Esophagus muscularis mucosa (tissue), 4 donors: ENCODE data around the gene TMEM106B. TPM values are rescaled to one million over a fixed set of nuclear protein-coding genes. Genes with fewer than 3 reads are reported as not detected.

Experiments used
- DNase-seq: peaks from one replicate; pipeline ENCODE4 v3.0.0-alpha.2; 2017; ENCODE audit errors: extremely low spot score
- H3K27ac ChIP-seq, 4 donors: fragments of 200-600 bp; sonication (generic); replicated peaks in 1 of 4; 1 replicate in 3 of 4; 2 replicates in 1 of 4; pipeline ENCODE4 v1.5.1; 2016 to 2019; ENCODE audit warnings: mild to moderate bottlenecking in 1 of 4
- H3K27me3 ChIP-seq, 4 donors: fragments of 200-600 bp; sonication (generic); one replicate each; pipeline versions ENCODE4 v1.5.1 to v1.6.0; 2016 to 2019
- H3K36me3 ChIP-seq, 4 donors: fragments of 200-600 bp; sonication (generic); one replicate each; pipeline ENCODE4 v1.5.1; 2016 to 2019
- H3K4me1 ChIP-seq, 4 donors: fragments of 200-600 bp; sonication (generic); one replicate each; pipeline ENCODE4 v1.5.1; 2016 to 2019
- H3K4me3 ChIP-seq, 4 donors: fragments of 200-600 bp; sonication (generic); 1 replicate in 2 of 4; 2 replicates in 2 of 4; pipeline ENCODE4 v1.5.1; 2016 to 2019; ENCODE audit warnings: mild to moderate bottlenecking in 4 of 4, moderate library complexity in 1 of 4
- H3K9me3 ChIP-seq, 4 donors: fragments of 200-600 bp; sonication (generic); 1 replicate in 3 of 4; 2 replicates in 1 of 4; pipeline ENCODE4 v1.5.1; 2016 to 2019
- EP300 ChIP-seq: sonication (generic); formaldehyde crosslinking; IDR thresholded peaks from one replicate; pipeline ENCODE4 v1.6.1; 2017; ENCODE audit warnings: antibody characterized with exemption
- POLR2A ChIP-seq: fragments of 450-650 bp; IDR thresholded peaks from one replicate; pipeline ENCODE4 v1.6.1; 2017; ENCODE audit warnings: antibody characterized with exemption, moderate library complexity, mild to moderate bottlenecking, low read depth
- POLR2AphosphoS5 ChIP-seq, 2 donors: sonication (generic); formaldehyde crosslinking; IDR thresholded peaks; one replicate each; pipeline ENCODE4 v1.6.1; 2017; ENCODE audit warnings: antibody characterized with exemption in 2 of 2
- WGBS: methylation state at CpG from one replicate; pipeline ENCODE4 v1.1.5; 2018; 5-methylcytosine and 5-hydroxymethylcytosine counted together
- intact Hi-C: fragments of 100-400 bp; cut with DNase I; formaldehyde crosslinking; loops from one replicate; pipeline ENCODE4 v1.15.1; 2023
- total RNA-seq, 4 donors: library from RNA; depleted of rRNA; stranded (reverse); fragments of >200 nt; gene quantifications; one replicate each; pipeline versions ENCODE4 v1.1.0 to v1.2.1, GENCODE V29; 2016
- TF ChIP-seq, protein P1 (sequence below), 3 experiments: fragments of 200-600 bp in 2 of 3; fragments of 450-650 bp in 1 of 3; sonication (generic) in 2 of 3; IDR thresholded peaks; one replicate each; pipeline ENCODE4 v1.5.1; 2017 to 2019; ENCODE audit warnings: antibody characterized with exemption in 3 of 3, mild to moderate bottlenecking in 2 of 3, moderate library complexity in 1 of 3

Gene TMEM106B
- total RNA-seq, 4 donors from 2014 or later: 39.3 to 49.8 (median 44.1) TPM

- H3K9me3 ChIP-seq: no peaks in the 10 kb centered on the region
- no peak for DNase-seq
- 63% methylated on average over 2 of the region's 2 CpGs for WGBS
- no peak overlapping the region for H3K27ac ChIP-seq
- no peaks in the 10 kb centered on the region for H3K4me1 ChIP-seq
- H3K4me3 ChIP-seq: no peak overlapping the region
- H3K27me3 ChIP-seq: no peaks in the 10 kb centered on the region
- intact Hi-C loops: no loop called here
- TF ChIP-seq EP300: no peak
- no peak for TF ChIP-seq POLR2AphosphoS5 (IDR thresholded peaks at IDR 0.05)
- TF ChIP-seq, protein P1, sequence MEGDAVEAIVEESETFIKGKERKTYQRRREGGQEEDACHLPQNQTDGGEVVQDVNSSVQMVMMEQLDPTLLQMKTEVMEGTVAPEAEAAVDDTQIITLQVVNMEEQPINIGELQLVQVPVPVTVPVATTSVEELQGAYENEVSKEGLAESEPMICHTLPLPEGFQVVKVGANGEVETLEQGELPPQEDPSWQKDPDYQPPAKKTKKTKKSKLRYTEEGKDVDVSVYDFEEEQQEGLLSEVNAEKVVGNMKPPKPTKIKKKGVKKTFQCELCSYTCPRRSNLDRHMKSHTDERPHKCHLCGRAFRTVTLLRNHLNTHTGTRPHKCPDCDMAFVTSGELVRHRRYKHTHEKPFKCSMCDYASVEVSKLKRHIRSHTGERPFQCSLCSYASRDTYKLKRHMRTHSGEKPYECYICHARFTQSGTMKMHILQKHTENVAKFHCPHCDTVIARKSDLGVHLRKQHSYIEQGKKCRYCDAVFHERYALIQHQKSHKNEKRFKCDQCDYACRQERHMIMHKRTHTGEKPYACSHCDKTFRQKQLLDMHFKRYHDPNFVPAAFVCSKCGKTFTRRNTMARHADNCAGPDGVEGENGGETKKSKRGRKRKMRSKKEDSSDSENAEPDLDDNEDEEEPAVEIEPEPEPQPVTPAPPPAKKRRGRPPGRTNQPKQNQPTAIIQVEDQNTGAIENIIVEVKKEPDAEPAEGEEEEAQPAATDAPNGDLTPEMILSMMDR (IDR thresholded peaks at IDR 0.05): no peak
- no peak for TF ChIP-seq POLR2A
- H3K36me3 ChIP-seq: peaks cover 6 to 38% (median 12%) of the 10 kb centered on the region in 4 donors
Observed at GRCh38 chr7:12226756-12227155, 15.7 kb downstream of the TMEM106B start.

DNA sequence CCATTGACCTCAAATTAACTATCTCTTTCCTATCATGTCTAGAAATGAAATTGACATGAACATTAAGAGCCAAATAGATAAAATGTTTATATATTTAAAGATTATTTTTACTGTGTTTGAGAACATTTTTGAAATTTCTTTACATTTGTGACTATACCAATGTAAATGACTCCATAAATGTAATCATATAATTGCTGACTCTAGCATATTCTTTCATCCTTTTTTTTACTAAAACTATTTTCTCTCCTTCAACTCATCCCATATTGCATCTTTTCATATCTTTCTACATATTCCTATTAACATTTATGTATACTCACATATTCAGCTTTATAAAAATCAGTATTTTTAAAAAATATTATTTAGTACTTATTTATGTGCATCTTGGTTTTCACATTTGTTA, 16.9 kb downstream of the TMEM106B start:
- H3K4me3 ChIP-seq: no peak overlapping the region
- no peak for DNase-seq
- no peaks in the 10 kb centered on the region for H3K9me3 ChIP-seq
- H3K36me3 ChIP-seq: peaks cover 6 to 36% (median 15%) of the 10 kb centered on the region in 4 donors
- intact Hi-C loops: no loop called here
- H3K4me1 ChIP-seq: no peaks in the 10 kb centered on the region
- no peak overlapping the region for H3K27ac ChIP-seq
- TF ChIP-seq EP300 (no peak), POLR2A (no peak), POLR2AphosphoS5 (IDR thresholded peaks at IDR 0.05) (no peak)
- TF ChIP-seq, protein P1 (IDR thresholded peaks at IDR 0.05): no peak
- H3K27me3 ChIP-seq: no peaks in the 10 kb centered on the region

- DNase-seq: no peak
- intact Hi-C loops: no loop called here
- TF ChIP-seq POLR2A (no peak), POLR2AphosphoS5 (IDR thresholded peaks at IDR 0.05) (no peak), EP300 (no peak)
- TF ChIP-seq, protein P1 (IDR thresholded peaks at IDR 0.05): no peak
- H3K27ac ChIP-seq: no peak overlapping the region
- H3K36me3 ChIP-seq: peaks cover 6 to 42% (median 16%) of the 10 kb centered on the region in 4 donors
- no peaks in the 10 kb centered on the region for H3K4me1 ChIP-seq
- no peaks in the 10 kb centered on the region for H3K9me3 ChIP-seq
- no peak overlapping the region for H3K4me3 ChIP-seq
- H3K27me3 ChIP-seq: no peaks in the 10 kb centered on the region
Observed at GRCh38 chr7:12229046-12229445, 18.0 kb downstream of the TMEM106B start.

GRCh38 chr7:12231097-12231496, 20.0 kb downstream of the TMEM106B start:
- Histone ChIP-seq H3K9me3 (no peaks in the 10 kb centered on the region), H3K27me3 (no peaks in the 10 kb centered on the region), H3K36me3 (peaks cover 6 to 47% (median 15%) of the 10 kb centered on the region in 4 donors), H3K27ac (no peak overlapping the region), H3K4me3 (no peak overlapping the region), H3K4me1 (no peaks in the 10 kb centered on the region)
- 91% methylated on average over 2 of the region's 2 CpGs for WGBS
- TF ChIP-seq POLR2A (no peak), EP300 (no peak), POLR2AphosphoS5 (IDR thresholded peaks at IDR 0.05) (no peak)
- TF ChIP-seq, protein P1 (IDR thresholded peaks at IDR 0.05): no peak
- DNase-seq: no peak
- intact Hi-C loops: no loop called here

DNA sequence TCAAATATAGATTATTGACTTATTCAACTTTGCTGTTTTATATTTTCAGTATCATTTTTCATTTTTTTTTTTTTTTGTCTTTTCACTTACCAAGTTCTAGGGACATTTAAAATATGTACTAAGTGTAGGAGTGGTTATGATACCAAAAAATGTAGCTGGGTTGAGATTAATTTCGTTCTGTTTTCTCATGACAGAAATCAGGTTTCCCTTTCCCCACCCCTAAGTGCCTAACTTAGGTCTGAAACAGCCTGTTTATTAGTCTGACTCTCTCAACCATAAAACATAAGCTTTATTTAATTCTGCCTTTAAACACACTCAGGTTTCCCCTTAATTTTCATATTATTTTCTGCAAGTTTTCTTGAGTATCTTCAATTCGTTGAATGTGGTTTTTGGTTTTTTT, 22.1 kb downstream of the TMEM106B start:
- no peaks in the 10 kb centered on the region for H3K9me3 ChIP-seq
- intact Hi-C loops: no loop called here
- peaks cover 6 to 54% (median 18%) of the 10 kb centered on the region in 4 donors for H3K36me3 ChIP-seq
- no peak overlapping the region for H3K27ac ChIP-seq
- DNase-seq: no peak
- 90% methylated on average over 2 of the region's 2 CpGs for WGBS
- no peak overlapping the region for H3K4me3 ChIP-seq
- no peaks in the 10 kb centered on the region for H3K27me3 ChIP-seq
- TF ChIP-seq, protein P1 (IDR thresholded peaks at IDR 0.05): no peak
- TF ChIP-seq EP300 (no peak), POLR2AphosphoS5 (IDR thresholded peaks at IDR 0.05) (no peak), POLR2A (no peak)
- H3K4me1 ChIP-seq: no peaks in the 10 kb centered on the region
